ENCODE results near the gene CYP46A1.

CYP46A1 gene

DNA sequence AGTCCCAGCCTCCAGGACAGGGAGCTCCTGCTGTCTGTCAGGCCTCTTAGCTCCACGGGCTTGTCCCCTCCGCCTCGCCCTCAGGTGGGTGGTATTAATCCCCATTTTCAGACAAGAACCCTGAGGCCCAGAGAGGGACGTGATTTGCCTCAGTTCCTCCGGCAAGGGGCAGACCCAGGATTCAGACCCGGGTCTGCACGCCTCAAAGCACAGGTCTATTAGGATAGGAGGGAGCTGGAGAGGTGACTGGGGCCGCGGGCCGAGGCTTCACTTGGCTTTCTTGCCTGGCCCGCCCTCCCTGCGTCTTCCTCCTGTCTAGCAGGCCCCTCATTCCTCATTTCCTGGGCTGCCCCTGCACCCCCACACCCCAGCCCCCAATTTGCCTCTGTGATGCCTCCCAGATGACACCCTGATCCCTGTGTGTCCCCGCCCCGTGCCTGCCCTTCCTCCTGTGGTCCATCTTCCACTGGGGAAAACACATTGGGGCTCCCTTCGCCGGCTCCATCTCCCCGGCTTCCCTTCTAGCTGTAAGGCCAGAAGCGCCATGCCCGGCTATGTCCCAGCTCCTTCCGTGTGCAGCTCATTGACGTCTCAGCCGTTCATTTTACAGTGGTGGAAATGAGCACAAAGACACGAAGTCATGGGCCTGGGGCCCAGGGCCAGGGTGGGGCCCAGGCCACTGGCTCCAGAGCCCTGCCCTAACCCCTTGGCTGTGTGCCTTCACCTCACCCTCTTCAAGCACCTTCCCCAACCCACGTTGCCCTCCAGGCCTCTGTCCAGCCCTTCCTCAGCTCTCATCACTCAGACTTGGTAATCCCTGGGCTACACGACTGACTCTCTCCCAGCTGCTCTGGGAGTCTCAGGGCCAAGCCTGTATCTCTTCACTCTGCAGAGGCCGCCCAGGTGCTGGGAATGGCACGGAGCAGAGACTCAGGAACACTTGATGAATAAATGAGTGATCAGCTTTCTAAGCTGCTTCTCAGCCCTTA is 15.5 kb upstream of the CYP46A1 start:
- TF ChIP-seq CTCF (IDR thresholded peaks at IDR 0.05; ENCODE audit: low read length) (no peak), EZH2 (IDR thresholded peaks at IDR 0.05; ENCODE audit: borderline replicate concordance, low read length) (no peak)
- H3K4me3 ChIP-seq (ENCODE audit: low read depth, low read length, poor library complexity, severe bottlenecking) = no peak overlapping the region
- peaks cover 6% of the 10 kb centered on the region; the same call in 1 of the 2 replicates for H3K27me3 ChIP-seq (ENCODE audit: insufficient read depth, low read length)
- no peaks in the 10 kb centered on the region for H3K9me2 ChIP-seq (ENCODE audit: low read depth, low read length)
- no peak overlapping the region for H3K27ac ChIP-seq (ENCODE audit: low read depth, low read length, poor library complexity, severe bottlenecking)
- no peak overlapping the region for H3K4me2 ChIP-seq (ENCODE audit: low read length)
- H3K4me1 ChIP-seq (ENCODE audit: insufficient read depth, low read length, severe bottlenecking) = no peaks in the 10 kb centered on the region
- no peaks in the 10 kb centered on the region for H3K79me2 ChIP-seq (ENCODE audit: insufficient read depth, low read length)
- H3K36me3 ChIP-seq (ENCODE audit: insufficient read depth, low read length) = no peaks in the 10 kb centered on the region
- H2AFZ ChIP-seq (ENCODE audit: low read length) = no peak overlapping the region
- H4K20me1 ChIP-seq (ENCODE audit: insufficient read depth, low read length) = no peaks in the 10 kb centered on the region
- no peaks in the 10 kb centered on the region for H3F3A ChIP-seq (ENCODE audit: insufficient read depth, low read length)
- no peaks in the 10 kb centered on the region for H3K9me3 ChIP-seq (ENCODE audit: low read length)
- no peak overlapping the region for H3K9ac ChIP-seq (ENCODE audit: low read length)

- H3K9me3 ChIP-seq (ENCODE audit: low read length) = no peaks in the 10 kb centered on the region
- no peaks in the 10 kb centered on the region for H3F3A ChIP-seq (ENCODE audit: insufficient read depth, low read length)
- H3K4me3 ChIP-seq (ENCODE audit: low read depth, low read length, poor library complexity, severe bottlenecking) = no peak overlapping the region
- no peak overlapping the region for H2AFZ ChIP-seq (ENCODE audit: low read length)
- TF ChIP-seq CTCF (IDR thresholded peaks at IDR 0.05; ENCODE audit: low read length) = no peak
- TF ChIP-seq EZH2 (IDR thresholded peaks at IDR 0.05; ENCODE audit: borderline replicate concordance, low read length) = no peak
- H3K36me3 ChIP-seq (ENCODE audit: insufficient read depth, low read length) = no peaks in the 10 kb centered on the region
- no peak overlapping the region for H3K4me2 ChIP-seq (ENCODE audit: low read length)
- H3K27me3 ChIP-seq (ENCODE audit: insufficient read depth, low read length) = peaks cover 6% of the 10 kb centered on the region; the same call in 1 of the 2 replicates
- no peaks in the 10 kb centered on the region for H3K79me2 ChIP-seq (ENCODE audit: insufficient read depth, low read length)
- H3K9ac ChIP-seq (ENCODE audit: low read length) = no peak overlapping the region
- no peaks in the 10 kb centered on the region for H3K9me2 ChIP-seq (ENCODE audit: low read depth, low read length)
- H3K27ac ChIP-seq (ENCODE audit: low read depth, low read length, poor library complexity, severe bottlenecking) = no peak overlapping the region
- no peaks in the 10 kb centered on the region for H4K20me1 ChIP-seq (ENCODE audit: insufficient read depth, low read length)
- H3K4me1 ChIP-seq (ENCODE audit: insufficient read depth, low read length, severe bottlenecking) = no peaks in the 10 kb centered on the region
Measured at GRCh38 chr14:99670361-99671234, 13.5 kb upstream of the CYP46A1 start.

DNA sequence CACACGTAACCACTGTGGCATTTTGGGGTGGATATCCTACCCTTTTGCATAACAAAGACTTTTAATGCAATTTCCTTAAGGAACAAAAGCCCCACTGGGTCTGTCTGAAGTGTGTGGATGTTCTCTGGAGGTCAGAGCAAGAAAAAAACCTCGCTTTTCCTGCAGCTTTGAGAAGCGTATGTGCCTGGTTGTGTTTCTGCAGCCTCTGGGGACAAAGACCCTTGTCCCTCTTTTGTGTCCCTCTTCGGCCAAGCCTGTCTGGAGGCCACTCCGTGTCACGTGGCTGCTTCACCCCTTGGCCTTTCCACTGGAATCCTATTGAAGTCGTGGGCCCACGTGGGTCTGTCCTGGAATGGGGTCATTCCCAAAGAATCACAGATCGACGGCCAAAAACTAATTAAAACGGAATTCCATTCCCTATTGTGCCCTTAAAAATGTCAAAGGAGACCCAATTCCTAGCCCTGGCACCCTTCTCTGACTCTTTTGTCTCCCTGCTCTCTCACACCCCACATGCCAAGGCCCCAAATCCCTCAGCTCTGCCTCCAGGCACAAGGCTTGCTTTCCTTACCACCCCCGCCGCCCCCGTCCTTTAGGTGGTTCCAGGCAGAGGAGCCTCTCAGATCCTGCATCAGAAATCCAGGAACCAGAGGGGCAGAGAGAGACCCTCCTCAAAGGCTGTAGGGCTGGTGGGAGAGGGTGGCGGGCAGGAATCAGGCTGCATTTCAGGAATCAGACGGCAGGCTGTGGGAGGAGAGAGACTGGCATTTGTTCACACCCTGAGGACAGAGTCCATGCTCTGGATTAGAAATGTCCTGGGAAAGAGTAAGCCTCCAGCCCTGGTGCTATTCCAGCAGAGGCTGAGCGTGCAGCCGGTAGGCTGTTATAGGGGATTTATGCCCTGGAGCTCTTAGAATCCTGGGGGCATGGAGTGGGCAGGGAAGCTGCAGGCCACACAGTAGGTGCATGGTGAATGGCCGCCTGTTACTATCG is 12.6 kb upstream of the CYP46A1 start:
- Histone ChIP-seq H3K9me2 (ENCODE audit: low read depth, low read length) (no peaks in the 10 kb centered on the region), H3K79me2 (ENCODE audit: insufficient read depth, low read length) (no peaks in the 10 kb centered on the region), H3K9ac (ENCODE audit: low read length) (no peak overlapping the region), H2AFZ (ENCODE audit: low read length) (no peak overlapping the region), H3K4me1 (ENCODE audit: insufficient read depth, low read length, severe bottlenecking) (no peaks in the 10 kb centered on the region), H3K9me3 (ENCODE audit: low read length) (no peaks in the 10 kb centered on the region), H3F3A (ENCODE audit: insufficient read depth, low read length) (no peaks in the 10 kb centered on the region), H3K27ac (ENCODE audit: low read depth, low read length, poor library complexity, severe bottlenecking) (no peak overlapping the region), H3K4me3 (ENCODE audit: low read depth, low read length, poor library complexity, severe bottlenecking) (no peak overlapping the region), H4K20me1 (ENCODE audit: insufficient read depth, low read length) (no peaks in the 10 kb centered on the region), H3K4me2 (ENCODE audit: low read length) (no peak overlapping the region), H3K27me3 (ENCODE audit: insufficient read depth, low read length) (peaks cover 6% of the 10 kb centered on the region; the same call in 1 of the 2 replicates), H3K36me3 (ENCODE audit: insufficient read depth, low read length) (no peaks in the 10 kb centered on the region)
- TF ChIP-seq CTCF (IDR thresholded peaks at IDR 0.05; ENCODE audit: low read length) = no peak
- TF ChIP-seq EZH2 (IDR thresholded peaks at IDR 0.05; ENCODE audit: borderline replicate concordance, low read length) = no peak
